HepG2 (cell line): ENCODE results near the gene NAA15. TPM values are rescaled to one million over a fixed set of nuclear protein-coding genes. Genes with fewer than 3 reads are reported as not detected.

Experiments used
- HDAC6 ChIP-seq: fragments of 200-600 bp; sonication (generic); IDR thresholded peaks from 2 replicates; pipeline ENCODE4 v1.7.0; 2017; ENCODE audit warnings: mild to moderate bottlenecking, antibody characterized with exemption, low read length, low read depth
- HES4 ChIP-seq: sonication (generic); formaldehyde crosslinking; IDR thresholded peaks from 2 replicates; pipeline ENCODE4 v1.9.0; 2021; ENCODE audit warnings: mild to moderate bottlenecking, missing genetic modification reagents, borderline replicate concordance
- IRX3 ChIP-seq: sonication (generic); formaldehyde crosslinking; IDR thresholded peaks from 2 replicates; pipeline ENCODE4 v1.8.1; 2023; ENCODE audit warnings: mild to moderate bottlenecking, low read depth, missing genetic modification reagents, borderline replicate concordance
- KDM1A ChIP-seq: IDR thresholded peaks from 2 replicates; pipeline ENCODE4 v1.6.1; 2016; ENCODE audit warnings: missing compliant biosample characterization
- MBD4 ChIP-seq: IDR thresholded peaks from 2 replicates; pipeline ENCODE4 v1.6.1; 2012; ENCODE audit warnings: low read length, inconsistent platforms, borderline replicate concordance
- MIXL1 ChIP-seq: IDR thresholded peaks from 2 replicates; pipeline ENCODE4 v1.6.1; 2016
- RFXAP ChIP-seq: sonication (generic); formaldehyde crosslinking; IDR thresholded peaks from 2 replicates; pipeline ENCODE4 v1.4.0; 2020; ENCODE audit warnings: missing genetic modification reagents, borderline replicate concordance
- SALL1 ChIP-seq: sonication (generic); formaldehyde crosslinking; IDR thresholded peaks from 2 replicates; pipeline ENCODE4 v1.8.0; 2022; ENCODE audit warnings: mild to moderate bottlenecking, missing genetic modification reagents
- SNAPC2 ChIP-seq: sonication (generic); formaldehyde crosslinking; IDR thresholded peaks from 2 replicates; pipeline ENCODE4 v1.8.1; 2022; ENCODE audit warnings: mild to moderate bottlenecking, missing genetic modification reagents
- SRSF9 ChIP-seq: fragments of 200-400 bp; formaldehyde crosslinking; IDR thresholded peaks from 2 replicates; pipeline ENCODE4 v1.6.1; 2018; ENCODE audit warnings: borderline replicate concordance, mild to moderate bottlenecking, low read depth, low read length; ENCODE audit not compliant: insufficient read depth, poor library complexity, severe bottlenecking
- ZNF280B ChIP-seq: sonication (generic); formaldehyde crosslinking; IDR thresholded peaks from 2 replicates; pipeline ENCODE4 v1.5.0; 2020; ENCODE audit warnings: missing genetic modification reagents, mild to moderate bottlenecking, borderline replicate concordance
- ZNF280D ChIP-seq: sonication (generic); formaldehyde crosslinking; IDR thresholded peaks from 2 replicates; pipeline ENCODE4 v1.5.1; 2020; ENCODE audit warnings: mild to moderate bottlenecking, missing genetic modification reagents
- ZNF326 ChIP-seq: sonication (generic); formaldehyde crosslinking; IDR thresholded peaks from 2 replicates; pipeline ENCODE4 v1.4.0; 2020; ENCODE audit warnings: missing genetic modification reagents, borderline replicate concordance
- ZNF543 ChIP-seq: sonication (generic); formaldehyde crosslinking; IDR thresholded peaks from 2 replicates; pipeline ENCODE4 v1.4.0; 2020; ENCODE audit warnings: mild to moderate bottlenecking, missing genetic modification reagents
- ZNF746 ChIP-seq: sonication (generic); formaldehyde crosslinking; IDR thresholded peaks from 2 replicates; pipeline ENCODE4 v1.8.0; 2022; ENCODE audit warnings: mild to moderate bottlenecking, missing genetic modification reagents
- ZNF770 ChIP-seq: sonication (generic); formaldehyde crosslinking; IDR thresholded peaks from 2 replicates; pipeline ENCODE4 v1.5.0; 2020; ENCODE audit warnings: mild to moderate bottlenecking, missing genetic modification reagents
- polyA plus RNA-seq, 8 experiments: library from polyadenylated mRNA; depleted of rRNA in 3 of 8; stranded (reverse) in 7 of 8; unstranded in 1 of 8; fragments of >200 nt; fragmentation: Illumina TruSeq in 4 of 8; extraction: Trizol in 4 of 8; gene quantifications; 2 replicates each; pipeline versions ENCODE4 v1.2.1 to v1.2.3, GENCODE V29; 2011 to 2016; ENCODE audit warnings: low read depth in 4 of 8, missing spikeins in 1 of 8, mixed read lengths in 1 of 8; ENCODE audit not compliant: insufficient read depth in 1 of 8
- total RNA-seq, 5 experiments: library from RNA; depleted of rRNA; stranded (reverse); fragments of >200 nt; fragmentation: Illumina TruSeq; extraction: Trizol; gene quantifications; 2 replicates each; pipeline ENCODE4 v1.2.3, GENCODE V29; 2016; ENCODE audit warnings: low read depth in 1 of 5
- TF ChIP-seq, protein P1 (sequence below): IDR thresholded peaks from 2 replicates; pipeline ENCODE4 v1.6.1; 2018; ENCODE audit warnings: missing genetic modification reagents
- TF ChIP-seq, protein P2 (sequence below): sonication (generic); formaldehyde crosslinking; IDR thresholded peaks from 2 replicates; pipeline ENCODE4 v1.8.0; 2022; ENCODE audit warnings: mild to moderate bottlenecking, missing genetic modification reagents; ENCODE audit not compliant: insufficient replicate concordance

Gene NAA15
- total and polyA plus RNA-seq, 2 of the 13 experiments (the other 11 are each of a cell fraction or from before 2014, with no cell fraction given), result 6.2 to 50.2 TPM

DNA sequence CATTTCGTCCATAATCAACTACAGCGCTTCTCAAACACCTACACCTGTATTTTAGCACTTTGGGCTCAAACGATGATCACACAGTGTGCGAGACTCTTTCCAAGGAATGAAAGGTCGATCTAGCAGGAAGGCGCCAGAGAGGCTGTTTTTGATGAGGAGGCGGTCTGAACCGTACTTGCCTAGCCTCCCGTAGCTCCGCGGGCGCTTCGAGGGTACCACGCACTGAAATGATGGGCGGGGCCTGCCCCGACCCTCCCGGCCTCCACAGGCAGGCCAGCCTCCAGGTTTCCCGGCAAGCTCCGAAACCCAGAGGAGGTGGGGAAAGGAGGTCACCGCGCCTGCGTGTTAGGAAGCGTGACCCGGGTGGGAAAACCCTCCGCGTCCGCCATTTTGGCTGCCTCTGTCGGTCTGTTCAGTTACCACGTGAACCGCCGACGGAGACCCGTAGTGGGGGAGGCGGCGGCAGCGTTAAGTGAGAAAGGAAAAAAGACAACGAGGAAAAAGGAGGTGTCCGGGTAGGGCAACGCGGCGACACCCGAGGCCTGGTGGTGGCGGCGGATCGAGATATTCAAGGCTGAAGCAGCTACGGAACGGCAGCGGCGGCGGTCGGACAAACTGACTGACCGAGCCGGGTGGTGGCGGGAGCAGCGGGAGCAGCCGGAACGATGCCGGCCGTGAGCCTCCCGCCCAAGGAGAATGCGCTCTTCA, at the start of gene NAA15 (continued):
- TF ChIP-seq ZNF326 (CRISPR knock-in tag), result no peak
- no peak for TF ChIP-seq MBD4
- TF ChIP-seq SNAPC2 (CRISPR knock-in tag), result peak; percentile 78; the same call in 1 of the 2 replicates
- peak; percentile 84 for TF ChIP-seq SALL1 (CRISPR knock-in tag)
- no peak; the same call in 1 of the 2 replicates for TF ChIP-seq KDM1A (CRISPR knock-in tag)
- no peak for TF ChIP-seq HDAC6
- no peak for TF ChIP-seq HES4 (CRISPR knock-in tag)
- peak; percentile 53; the same call in 1 of the 2 replicates for TF ChIP-seq ZNF746 (CRISPR knock-in tag)
- TF ChIP-seq, protein P1, sequence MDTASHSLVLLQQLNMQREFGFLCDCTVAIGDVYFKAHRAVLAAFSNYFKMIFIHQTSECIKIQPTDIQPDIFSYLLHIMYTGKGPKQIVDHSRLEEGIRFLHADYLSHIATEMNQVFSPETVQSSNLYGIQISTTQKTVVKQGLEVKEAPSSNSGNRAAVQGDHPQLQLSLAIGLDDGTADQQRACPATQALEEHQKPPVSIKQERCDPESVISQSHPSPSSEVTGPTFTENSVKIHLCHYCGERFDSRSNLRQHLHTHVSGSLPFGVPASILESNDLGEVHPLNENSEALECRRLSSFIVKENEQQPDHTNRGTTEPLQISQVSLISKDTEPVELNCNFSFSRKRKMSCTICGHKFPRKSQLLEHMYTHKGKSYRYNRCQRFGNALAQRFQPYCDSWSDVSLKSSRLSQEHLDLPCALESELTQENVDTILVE (CRISPR knock-in tag), result no peak; the same call in none of the 2 replicates
- no peak for TF ChIP-seq IRX3 (CRISPR knock-in tag)
- TF ChIP-seq SRSF9, result no peak
- TF ChIP-seq RFXAP (CRISPR knock-in tag), result peak; percentile 8; the same call in 1 of the 2 replicates
- TF ChIP-seq ZNF770 (CRISPR knock-in tag), result peak; percentile 99
- no peak for TF ChIP-seq ZNF280B (CRISPR knock-in tag)
- TF ChIP-seq, protein P2, sequence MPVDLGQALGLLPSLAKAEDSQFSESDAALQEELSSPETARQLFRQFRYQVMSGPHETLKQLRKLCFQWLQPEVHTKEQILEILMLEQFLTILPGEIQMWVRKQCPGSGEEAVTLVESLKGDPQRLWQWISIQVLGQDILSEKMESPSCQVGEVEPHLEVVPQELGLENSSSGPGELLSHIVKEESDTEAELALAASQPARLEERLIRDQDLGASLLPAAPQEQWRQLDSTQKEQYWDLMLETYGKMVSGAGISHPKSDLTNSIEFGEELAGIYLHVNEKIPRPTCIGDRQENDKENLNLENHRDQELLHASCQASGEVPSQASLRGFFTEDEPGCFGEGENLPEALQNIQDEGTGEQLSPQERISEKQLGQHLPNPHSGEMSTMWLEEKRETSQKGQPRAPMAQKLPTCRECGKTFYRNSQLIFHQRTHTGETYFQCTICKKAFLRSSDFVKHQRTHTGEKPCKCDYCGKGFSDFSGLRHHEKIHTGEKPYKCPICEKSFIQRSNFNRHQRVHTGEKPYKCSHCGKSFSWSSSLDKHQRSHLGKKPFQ (CRISPR knock-in tag), result no peak
- TF ChIP-seq ZNF280D (CRISPR knock-in tag), result no peak
- peak; percentile 66; the same call in 1 of the 2 replicates for TF ChIP-seq ZNF543 (CRISPR knock-in tag)
- TF ChIP-seq MIXL1 (CRISPR knock-in tag), result no peak
